ENCODE data around the gene AUH. TPM values are rescaled to one million over a fixed set of nuclear protein-coding genes. Genes with fewer than 3 reads are reported as not detected.

The AUH gene
- total RNA-seq, 1 experiment from 2014 or later = 29.0 TPM

- Histone ChIP-seq H3K36me3 (ENCODE audit: control insufficient read depth in 1 of 2, insufficient read depth in 2 of 2, low read length in 2 of 2) (no peaks in the 10 kb centered on the region), H4K20me1 (ENCODE audit: insufficient read depth) (no peaks in the 10 kb centered on the region), H3K79me2 (ENCODE audit: insufficient read depth, low read length) (no peaks in the 10 kb centered on the region), H3K27ac (ENCODE audit: low read depth, low read length) (no peak overlapping the region), H2AFZ (ENCODE audit: low read depth, low read length, poor library complexity, severe bottlenecking) (no peak overlapping the region), H3K9ac (ENCODE audit: low read length) (no peak overlapping the region), H3K9me3 (ENCODE audit: control insufficient read depth in 1 of 2, insufficient read depth in 1 of 2, low read depth in 1 of 2, low read length in 2 of 2) (no peaks in the 10 kb centered on the region), H3K4me2 (ENCODE audit: low read length) (no peak overlapping the region), H3K9me2 (ENCODE audit: insufficient read depth) (no peaks in the 10 kb centered on the region), H3K27me3 (ENCODE audit: insufficient read depth, low read length) (no peaks in the 10 kb centered on the region), H3K4me1 (ENCODE audit: control insufficient read depth in 1 of 2, insufficient read depth in 2 of 2, low read length in 2 of 2) (no peaks in the 10 kb centered on the region), H3K4me3 (replicated peaks in 1 of 2; ENCODE audit: low read depth in 1 of 2, low read length in 2 of 2) (no peak overlapping the region)
- no peak for ATAC-seq
- DNase-seq (ENCODE audit: low read depth, low spot score) = no peak
- CTCF ChIA-PET = no interaction called here
- RAD21 ChIA-PET (ENCODE audit: low non-redundant PET in 1 of 2, low total read pairs in 2 of 2, uncharacterized antibody in 2 of 2, unreplicated experiment in 2 of 2) = no interaction called here
- POLR2A ChIA-PET = no interaction called here
- BruUV-seq (replicated peaks) = no TSS peak
- intact Hi-C loops (cut with micrococcal nuclease) = no loop called here
- no peak for TF ChIP-seq POLR2A (IDR thresholded peaks at IDR 0.05; ENCODE audit: borderline replicate concordance, extremely low read depth, insufficient read depth, insufficient read length)
- TF ChIP-seq EZH2 (IDR thresholded peaks at IDR 0.05) = no peak
- no peak for TF ChIP-seq ATF3 (IDR thresholded peaks at IDR 0.05)
- TF ChIP-seq JUND (IDR thresholded peaks at IDR 0.05) = no peak
- TF ChIP-seq FOSL1 (IDR thresholded peaks at IDR 0.05; ENCODE audit: low read depth) = no peak
- no peak for TF ChIP-seq SIN3A (IDR thresholded peaks at IDR 0.05; ENCODE audit: low read depth)
- TF ChIP-seq ZNF274 (IDR thresholded peaks at IDR 0.05; ENCODE audit: low read depth, low read length) = no peak
- TF ChIP-seq MAX (IDR thresholded peaks at IDR 0.05) = no peak
- TF ChIP-seq REST (IDR thresholded peaks at IDR 0.05; ENCODE audit: low read depth) = no peak
- no peak for TF ChIP-seq EZH2phosphoT487 (IDR thresholded peaks at IDR 0.05; ENCODE audit: borderline replicate concordance)
- no peak for TF ChIP-seq POLR2AphosphoS5 (IDR thresholded peaks at IDR 0.05; ENCODE audit: low read depth, low read length)
- TF ChIP-seq SP1 (IDR thresholded peaks at IDR 0.05; ENCODE audit: low read depth) = no peak
- no peak for TF ChIP-seq ZFX (IDR thresholded peaks at IDR 0.05)
- no peak for TF ChIP-seq SRF (IDR thresholded peaks at IDR 0.05; ENCODE audit: low read depth)
- no peak for TF ChIP-seq CBX3 (IDR thresholded peaks at IDR 0.05; ENCODE audit: low read depth)
- TF ChIP-seq ELF1 (IDR thresholded peaks at IDR 0.05; ENCODE audit: borderline replicate concordance, low read depth) = no peak
- TF ChIP-seq CTCF (IDR thresholded peaks at IDR 0.05 in 2 of 3, conservative IDR thresholded peaks at IDR 0.05 in 1 of 3; ENCODE audit: borderline replicate concordance in 1 of 3, insufficient read depth in 1 of 3, low read depth in 2 of 3, low read length in 2 of 3) = no peak
Measured at GRCh38 chr9:91222457-91222856, 139.3 kb downstream of the AUH start.

Data from HCT116 (cell line).